Suprapubic skin (tissue), 4 donors: Measurements from ENCODE around the gene MARK1.

Source experiments
- CTCF ChIP-seq, 2 donors: fragments of 200-600 bp in 1 of 2; fragments of 450-650 bp in 1 of 2; sonication (generic) in 1 of 2; IDR thresholded peaks; one replicate each; pipeline ENCODE4 v1.5.1; 2016 to 2019; ENCODE audit warnings: antibody characterized with exemption in 2 of 2, mild to moderate bottlenecking in 1 of 2, moderate library complexity in 1 of 2
- EP300 ChIP-seq: sonication (generic); formaldehyde crosslinking; IDR thresholded peaks from one replicate; pipeline ENCODE4 v1.6.1; 2017; ENCODE audit warnings: antibody characterized with exemption
- POLR2A ChIP-seq, 2 donors: fragments of 450-650 bp; IDR thresholded peaks; one replicate each; pipeline ENCODE4 v1.6.1; 2017; ENCODE audit warnings: antibody characterized with exemption in 2 of 2, mild to moderate bottlenecking in 2 of 2, moderate library complexity in 2 of 2
- POLR2AphosphoS5 ChIP-seq, 3 donors: sonication (generic); formaldehyde crosslinking; IDR thresholded peaks; one replicate each; pipeline ENCODE4 v1.6.1; 2017; ENCODE audit warnings: antibody characterized with exemption in 3 of 3

- no peak for TF ChIP-seq CTCF (IDR thresholded peaks at IDR 0.05)
- TF ChIP-seq POLR2AphosphoS5 (IDR thresholded peaks at IDR 0.05), result no peak
- no peak for TF ChIP-seq POLR2A (IDR thresholded peaks at IDR 0.05)
- no peak for TF ChIP-seq EP300
These were observed 172.7 kb downstream of the MARK1 start for GRCh38 chr1:220700556-220701179.
